DOHH2 (cell line): Measurements from ENCODE around the gene HSPH1.

Experiments
- EZH2phosphoT487 ChIP-seq: fragments of 200-600 bp; sonication (generic); IDR thresholded peaks from 2 replicates; pipeline ENCODE4 v1.6.1; 2017; ENCODE audit warnings: borderline replicate concordance, mild to moderate bottlenecking, antibody characterized with exemption, low read length, moderate library complexity, mixed read lengths
- TF ChIP-seq, protein P1 (sequence below): fragments of 200-600 bp; sonication (generic); IDR thresholded peaks from one replicate; pipeline ENCODE4 v1.5.1; 2014; ENCODE audit warnings: antibody characterized with exemption, mild to moderate bottlenecking, low read depth, low read length; ENCODE audit not compliant: poor library complexity, severe bottlenecking

GRCh38 chr13:31166591-31166990 is 4.9 kb upstream of the HSPH1 start:
- TF ChIP-seq, protein P1, sequence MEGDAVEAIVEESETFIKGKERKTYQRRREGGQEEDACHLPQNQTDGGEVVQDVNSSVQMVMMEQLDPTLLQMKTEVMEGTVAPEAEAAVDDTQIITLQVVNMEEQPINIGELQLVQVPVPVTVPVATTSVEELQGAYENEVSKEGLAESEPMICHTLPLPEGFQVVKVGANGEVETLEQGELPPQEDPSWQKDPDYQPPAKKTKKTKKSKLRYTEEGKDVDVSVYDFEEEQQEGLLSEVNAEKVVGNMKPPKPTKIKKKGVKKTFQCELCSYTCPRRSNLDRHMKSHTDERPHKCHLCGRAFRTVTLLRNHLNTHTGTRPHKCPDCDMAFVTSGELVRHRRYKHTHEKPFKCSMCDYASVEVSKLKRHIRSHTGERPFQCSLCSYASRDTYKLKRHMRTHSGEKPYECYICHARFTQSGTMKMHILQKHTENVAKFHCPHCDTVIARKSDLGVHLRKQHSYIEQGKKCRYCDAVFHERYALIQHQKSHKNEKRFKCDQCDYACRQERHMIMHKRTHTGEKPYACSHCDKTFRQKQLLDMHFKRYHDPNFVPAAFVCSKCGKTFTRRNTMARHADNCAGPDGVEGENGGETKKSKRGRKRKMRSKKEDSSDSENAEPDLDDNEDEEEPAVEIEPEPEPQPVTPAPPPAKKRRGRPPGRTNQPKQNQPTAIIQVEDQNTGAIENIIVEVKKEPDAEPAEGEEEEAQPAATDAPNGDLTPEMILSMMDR: no peak
- TF ChIP-seq EZH2phosphoT487: no peak
